Endothelial cell of umbilical vein (primary cell): ENCODE data around the gene POLR3C. TPM values are rescaled to one million over a fixed set of nuclear protein-coding genes. Genes with fewer than 3 reads are reported as not detected.
A peak's percentile ranks its signal among the peaks of the same experiment; 100 is the strongest.

Source experiments
- BruUV-seq: library from RNA; stranded (reverse); fragments of 400-500 nt; replicated peaks from 2 replicates; lab custom pipeline; 2021; lab: Mats Ljungman, UMichigan
- CTCF ChIA-PET: fragments of 300-600, 350-600 bp; sonication (Branson Sonifier 250); formaldehyde crosslinking; loops from one replicate; lab custom pipeline; 2021; ENCODE audit warnings: antibody characterized with exemption, inconsistent platforms; lab: Charles Lee
- POLR2A ChIA-PET: fragments of 300-600, 350-600 bp; sonication (Branson Sonifier 250); formaldehyde crosslinking; loops from one replicate; lab custom pipeline; 2021; ENCODE audit warnings: antibody characterized with exemption, inconsistent platforms; lab: Charles Lee
- DNase-seq: peaks from one replicate; pipeline ENCODE4 v3.0.0-alpha.2; 2011; ENCODE audit warnings: low read depth, low spot score
- FAIRE-seq: peaks from 2 replicates; lab custom pipeline; 2011; peaks lifted over from hg19 to GRCh38; lab: Jason Lieb, UNC
- H2AFZ ChIP-seq: 2 replicates; pipeline ENCODE4 v1.6.0; 2012; ENCODE audit warnings: low read depth, low read length, control low read depth, inconsistent platforms
- H3K27ac ChIP-seq: 2 replicates; pipeline ENCODE4 v1.5.1; 2011; ENCODE audit warnings: low read depth, mild to moderate bottlenecking, control low read depth, low read length, moderate library complexity; ENCODE audit not compliant: insufficient read depth
- H3K27me3 ChIP-seq, 2 experiments: 2 replicates each; pipeline versions ENCODE4 v1.6.0 to v1.6.1; 2011; ENCODE audit warnings: low read length in 2 of 2, mixed read lengths in 1 of 2; ENCODE audit not compliant: control insufficient read depth in 2 of 2, insufficient read depth in 2 of 2
- H3K36me3 ChIP-seq, 2 experiments: 2 replicates in 1 of 2; 3 replicates in 1 of 2; pipeline ENCODE4 v1.5.1; 2011; ENCODE audit warnings: low read length in 2 of 2, mild to moderate bottlenecking in 1 of 2, moderate library complexity in 1 of 2; ENCODE audit not compliant: control insufficient read depth in 2 of 2, insufficient read depth in 2 of 2; ENCODE audit errors: extremely low read depth in 1 of 2
- H3K4me1 ChIP-seq: 3 replicates; pipeline ENCODE4 v1.5.1; 2011; ENCODE audit warnings: mild to moderate bottlenecking, low read length; ENCODE audit not compliant: control insufficient read depth, insufficient read depth; ENCODE audit errors: extremely low read depth
- H3K4me2 ChIP-seq: 2 replicates; pipeline ENCODE4 v1.6.1; 2011; ENCODE audit warnings: low read length, control low read depth, mixed read lengths; ENCODE audit not compliant: insufficient read depth
- H3K4me3 ChIP-seq, 3 experiments: fragments of 200-600 bp in 1 of 3; sonication (generic), shearing (Covaris generic) in 1 of 3; replicated peaks in 1 of 3; 2 replicates each; pipeline ENCODE4 v1.5.1; 2011 to 2016; ENCODE audit warnings: control low read depth in 3 of 3, low read length in 3 of 3, mild to moderate bottlenecking in 2 of 3, inconsistent platforms in 1 of 3, low read depth in 1 of 3, moderate library complexity in 1 of 3; ENCODE audit not compliant: insufficient read depth in 1 of 3
- H3K79me2 ChIP-seq: 2 replicates; pipeline ENCODE4 v1.6.0; 2012; ENCODE audit warnings: low read length, inconsistent platforms; ENCODE audit not compliant: control insufficient read depth, insufficient read depth
- H3K9ac ChIP-seq: replicated peaks from 2 replicates; pipeline ENCODE3; 2011; ENCODE audit warnings: low read length, control low read depth; ENCODE audit not compliant: insufficient read depth; ENCODE audit errors: extremely low read depth
- H3K9me1 ChIP-seq: replicated peaks from 3 replicates; pipeline ENCODE4 v1.6.0; 2011; ENCODE audit warnings: mild to moderate bottlenecking, low read length; ENCODE audit not compliant: control insufficient read depth, insufficient read depth; ENCODE audit errors: extremely low read depth
- H3K9me3 ChIP-seq: replicated peaks from 2 replicates; pipeline ENCODE4 v1.5.1; 2012; ENCODE audit warnings: low read length, inconsistent platforms; ENCODE audit not compliant: control insufficient read depth, insufficient read depth
- H4K20me1 ChIP-seq: replicated peaks from 2 replicates; pipeline ENCODE3; 2011; ENCODE audit warnings: mild to moderate bottlenecking, low read length; ENCODE audit not compliant: control insufficient read depth, insufficient read depth; ENCODE audit errors: extremely low read depth
- CTCF ChIP-seq, 2 donors: IDR thresholded peaks; 1 replicate in 1 of 2; 2 replicates in 1 of 2; pipeline ENCODE4 v1.5.1; 2011; ENCODE audit warnings: low read length in 2 of 2, mild to moderate bottlenecking in 2 of 2, moderate library complexity in 2 of 2, control low read depth in 1 of 2, inconsistent platforms in 1 of 2, low read depth in 1 of 2; ENCODE audit not compliant: insufficient read depth in 1 of 2; ENCODE audit errors: extremely low read depth in 1 of 2
- FOS ChIP-seq: IDR thresholded peaks from 2 replicates; pipeline ENCODE4 v1.6.1; 2011; ENCODE audit warnings: mild to moderate bottlenecking, low read length, moderate library complexity, borderline replicate concordance; ENCODE audit not compliant: insufficient read depth
- GATA2 ChIP-seq: IDR thresholded peaks from 2 replicates; pipeline ENCODE4 v1.7.0; 2011; ENCODE audit warnings: low read depth, mild to moderate bottlenecking, moderate library complexity, mixed read lengths, low read length; ENCODE audit not compliant: insufficient read length, insufficient read depth
- MYC ChIP-seq: IDR thresholded peaks from one replicate; pipeline ENCODE4 v1.6.1; 2011; ENCODE audit warnings: mild to moderate bottlenecking, low read depth, low read length
- POLR2A ChIP-seq: IDR thresholded peaks from 2 replicates; pipeline ENCODE4 v1.6.1; 2012; ENCODE audit warnings: low read depth, mild to moderate bottlenecking, control low read depth, low read length
- POLR2AphosphoS5 ChIP-seq: IDR thresholded peaks from 2 replicates; pipeline ENCODE4 v1.6.1; 2012; ENCODE audit warnings: low read depth, mild to moderate bottlenecking, control low read depth, low read length, moderate library complexity; ENCODE audit not compliant: insufficient read depth
- dilution Hi-C: fragments of 300-500 bp; cut with MboI; formaldehyde crosslinking; loops from one replicate; pipeline ENCODE4 v1.15.0; 2019; ENCODE audit warnings: low sequenced_read_pairs; ENCODE audit not compliant: extremely low pct_ligation_motif_present
- intact Hi-C: fragments of 100-400 bp; cut with micrococcal nuclease; formaldehyde crosslinking; loops from one replicate; pipeline ENCODE4 v1.10.0; 2022
- polyA plus RNA-seq, 4 experiments: library from polyadenylated mRNA; depleted of rRNA in 3 of 4; stranded (reverse) in 3 of 4; unstranded in 1 of 4; fragments of >200 nt; gene quantifications; 2 replicates each; pipeline versions ENCODE4 v1.2.1 to v1.2.3, GENCODE V29; 2011 to 2012; ENCODE audit warnings: missing spikeins in 1 of 4
- total RNA-seq: library from RNA; stranded (reverse); gene quantifications from 2 replicates; pipeline ENCODE4 v1.2.3, GENCODE V29; 2021

Gene POLR3C
- total and polyA plus RNA-seq, 2 donors (not counting 3 experiments of a cell fraction or from before 2014, with no cell fraction given), result 28.4 to 30.4 TPM

GRCh38 chr1:145885738-145886287 lies 61.8 kb downstream of the POLR3C start, which contains the start of gene ANKRD35:
ANKRD35 (minus strand) TSS chr1:145885866; CDS start chr1:145885758, 108 bp downstream.
- Histone ChIP-seq H3K27me3 (no peaks in the 10 kb centered on the region), H3K4me2 (peak within 1 kb of the TSS; percentile 69), H3K9me3 (no peaks in the 10 kb centered on the region), H3K4me3 (peak within 1 kb of the TSS; percentile 64 to 94 (median 68)), H4K20me1 (no peaks in the 10 kb centered on the region), H2AFZ (peak within 1 kb of the TSS; percentile 99), H3K4me1 (peaks cover 23% of the 10 kb centered on the region), H3K9me1 (no peaks in the 10 kb centered on the region), H3K9ac (peak within 1 kb of the TSS; percentile 26), H3K79me2 (no peaks in the 10 kb centered on the region), H3K36me3 (no peaks in the 10 kb centered on the region), H3K27ac (no peak within 1 kb of the TSS)
- no TSS peak for BruUV-seq
- FAIRE-seq (peak; percentile 64), DNase-seq (peak; percentile 80)
- POLR2A ChIA-PET, result interaction anchor here (1.0 kb wide), 1 partner anchor 26 kb away, joined by 5 read pairs; no protein-coding TSS in a partner anchor
- TF ChIP-seq POLR2AphosphoS5 (no peak), CTCF (IDR thresholded peaks at IDR 0.05; ENCODE audit: extremely low read depth in 1 of 2, insufficient read depth in 1 of 2, low read depth in 1 of 2, low read length in 2 of 2) (no peak), MYC (no peak), FOS (no peak), POLR2A (no peak), GATA2 (no peak)
- CTCF ChIA-PET, result interaction anchor here (1.0 to 8.9 kb wide), 8 partner anchors 10 to 39 kb away, joined by 3 to 152 read pairs (median 12); partner anchors contain the start of genes ITGA10, NUDT17, PEX11B and PIAS3
- dilution Hi-C loops (no loop called here), intact Hi-C loops (loop anchor here (1.0 kb wide), 1 partner anchor 27 kb away; the partner anchor contains the start of gene PIAS3)
